SK-N-SH (cell line): ENCODE data around the gene ARHGAP26. TPM values are rescaled to one million over a fixed set of nuclear protein-coding genes. Genes with fewer than 3 reads are reported as not detected.

Experiments used
- CTCF ChIA-PET: fragments of 300-600, 350-600 bp; formaldehyde crosslinking; extraction: SDS; loops from one replicate; lab custom pipeline; 2021; lab: Yijun Ruan, JAX
- POLR2A ChIA-PET: fragments of 350-600 bp; sonication (Branson Sonifier 250); formaldehyde crosslinking; extraction: SDS; loops from one replicate; lab custom pipeline; 2020; ENCODE audit warnings: antibody characterized with exemption, inconsistent platforms; lab: Yijun Ruan, JAX
- DNase-seq: peaks from one replicate; pipeline ENCODE4 v3.0.0; 2012
- H2AFZ ChIP-seq: fragments of 200-600 bp; sonication (generic); 2 replicates; pipeline ENCODE4 v1.8.1; 2016; ENCODE audit warnings: antibody characterized with exemption, mild to moderate bottlenecking, low read depth
- H3F3A ChIP-seq: fragments of 200-600 bp; sonication (generic); replicated peaks from 2 replicates; pipeline ENCODE3; 2016; ENCODE audit warnings: antibody characterized with exemption, mild to moderate bottlenecking; ENCODE audit not compliant: insufficient read depth
- H3K27ac ChIP-seq, 2 experiments: fragments of 200-500 bp in 1 of 2; fragments of 200-600 bp in 1 of 2; sonication (Bioruptor generic) in 1 of 2; sonication (generic), shearing (Covaris generic) in 1 of 2; 2 replicates each; pipeline versions ENCODE4 v1.5.1 to v1.6.1; 2014 to 2016; ENCODE audit warnings: low read depth in 2 of 2, inconsistent platforms in 1 of 2, low read length in 1 of 2, mild to moderate bottlenecking in 1 of 2, mixed read lengths in 1 of 2
- H3K27me3 ChIP-seq: fragments of 200-600 bp; sonication (generic), shearing (Covaris generic); 2 replicates; pipeline ENCODE4 v1.6.1; 2016; ENCODE audit warnings: mixed run types; ENCODE audit not compliant: insufficient read depth
- H3K36me3 ChIP-seq, 2 experiments: fragments of 200-500 bp in 1 of 2; fragments of 200-600 bp in 1 of 2; sonication (Bioruptor generic) in 1 of 2; sonication (generic) in 1 of 2; replicated peaks in 1 of 2; 2 replicates each; pipeline versions ENCODE3 to v1.5.1; 2014 to 2016; ENCODE audit warnings: low read length in 1 of 2, mild to moderate bottlenecking in 1 of 2; ENCODE audit not compliant: insufficient read depth in 2 of 2, control insufficient read depth in 1 of 2
- H3K4me1 ChIP-seq, 2 experiments: fragments of 200-500 bp in 1 of 2; fragments of 200-600 bp in 1 of 2; sonication (Bioruptor generic) in 1 of 2; sonication (generic), shearing (Covaris generic) in 1 of 2; 2 replicates each; pipeline versions ENCODE4 v1.5.1 to v1.6.1; 2014 to 2016; ENCODE audit warnings: low read depth in 1 of 2, low read length in 1 of 2, mixed run types in 1 of 2; ENCODE audit not compliant: insufficient read depth in 2 of 2, control insufficient read depth in 1 of 2
- H3K4me2 ChIP-seq: fragments of 200-600 bp; sonication (generic), shearing (Covaris generic); 2 replicates; pipeline ENCODE4 v1.6.1; 2017; ENCODE audit warnings: mixed run types
- H3K4me3 ChIP-seq, 2 experiments: fragments of 200-500 bp in 1 of 2; fragments of 200-600 bp in 1 of 2; sonication (Bioruptor generic) in 1 of 2; sonication (generic), shearing (Covaris generic) in 1 of 2; 2 replicates each; pipeline versions ENCODE4 v1.5.1 to v1.8.1; 2014 to 2016; ENCODE audit warnings: low read depth in 2 of 2, inconsistent platforms in 1 of 2, low read length in 1 of 2, mild to moderate bottlenecking in 1 of 2, mixed read lengths in 1 of 2, moderate library complexity in 1 of 2
- H3K79me2 ChIP-seq: fragments of 200-600 bp; sonication (generic); 2 replicates; pipeline ENCODE4 v1.8.1; 2017; ENCODE audit warnings: mild to moderate bottlenecking; ENCODE audit not compliant: insufficient read depth
- H3K9ac ChIP-seq: fragments of 200-600 bp; sonication (generic); 2 replicates; pipeline ENCODE4 v1.6.1; 2017; ENCODE audit warnings: mixed run types
- H3K9me2 ChIP-seq: fragments of 200-600 bp; sonication (generic); 2 replicates; pipeline ENCODE4 v1.6.1; 2017; ENCODE audit warnings: mixed run types
- H3K9me3 ChIP-seq: fragments of 200-600 bp; sonication (generic); 2 replicates; pipeline ENCODE4 v1.6.1; 2017; ENCODE audit warnings: mixed run types, mild to moderate bottlenecking, moderate library complexity
- H4K20me1 ChIP-seq: fragments of 200-600 bp; sonication (generic); 2 replicates; pipeline ENCODE4 v1.6.1; 2017; ENCODE audit warnings: mild to moderate bottlenecking, mixed run types; ENCODE audit not compliant: insufficient read depth
- CHD2 ChIP-seq: fragments of 150-350 bp; IDR thresholded peaks from 2 replicates; pipeline ENCODE4 v1.6.1; 2018; ENCODE audit warnings: low read length; ENCODE audit not compliant: partially characterized antibody
- ELF1 ChIP-seq: IDR thresholded peaks from 2 replicates; pipeline ENCODE4 v1.4.0; 2012
- EP300 ChIP-seq, 2 experiments: IDR thresholded peaks; 2 replicates each; pipeline versions ENCODE4 v1.4.0 to v1.6.1; 2012; ENCODE audit warnings: borderline replicate concordance in 1 of 2, low read depth in 1 of 2, low read length in 1 of 2
- EZH2phosphoT487 ChIP-seq: fragments of 200-600 bp; sonication (generic); IDR thresholded peaks from 2 replicates; pipeline ENCODE4 v1.6.1; 2017; ENCODE audit warnings: low read depth, mixed run types, mild to moderate bottlenecking, antibody characterized with exemption, moderate library complexity, borderline replicate concordance
- FOSL2 ChIP-seq: IDR thresholded peaks from 2 replicates; pipeline ENCODE4 v1.4.0; 2012; ENCODE audit warnings: low read depth, mild to moderate bottlenecking, moderate library complexity, borderline replicate concordance
- FOXJ3 ChIP-seq: sonication (generic); formaldehyde crosslinking; IDR thresholded peaks from 2 replicates; pipeline ENCODE4 v1.5.1; 2020; ENCODE audit warnings: mild to moderate bottlenecking, missing genetic modification reagents
- IRF3 ChIP-seq: fragments of 150-350 bp; IDR thresholded peaks from 2 replicates; pipeline ENCODE4 v1.6.1; 2016; ENCODE audit warnings: mild to moderate bottlenecking, low read depth, low read length
- POLR2AphosphoS5 ChIP-seq: IDR thresholded peaks from 2 replicates; pipeline ENCODE4 v1.6.1; 2012; ENCODE audit warnings: low read depth, low read length
- RFX5 ChIP-seq: IDR thresholded peaks from 2 replicates; pipeline ENCODE4 v1.6.1; 2012; ENCODE audit warnings: mild to moderate bottlenecking, improper control_type of control experiment, low read length
- SIN3A ChIP-seq: IDR thresholded peaks from 2 replicates; pipeline ENCODE4 v1.6.1; 2012; ENCODE audit warnings: low read depth, mild to moderate bottlenecking, low read length, moderate library complexity, borderline replicate concordance
- SMC3 ChIP-seq: IDR thresholded peaks from 2 replicates; pipeline ENCODE4 v1.6.1; 2012; ENCODE audit warnings: low read depth, low read length, improper control_type of control experiment
- TCF12 ChIP-seq: IDR thresholded peaks from 2 replicates; pipeline ENCODE4 v1.4.0; 2012
- WGBS: methylation state at CpG from one replicate; pipeline ENCODE4 v1.1.6; 2017; ENCODE audit warnings: low lambda C conversion rate; 5-methylcytosine and 5-hydroxymethylcytosine counted together
- polyA plus RNA-seq, 3 experiments: library from polyadenylated mRNA; depleted of rRNA; stranded (reverse); fragments of >200 nt; gene quantifications; 2 replicates each; pipeline ENCODE4 v1.2.3, GENCODE V29; 2012
- TF ChIP-seq, protein P1 (sequence below): IDR thresholded peaks from 2 replicates; pipeline ENCODE4 v1.6.1; 2012; ENCODE audit warnings: mild to moderate bottlenecking, low read depth, low read length, moderate library complexity

Gene ARHGAP26
- polyA plus RNA-seq, 1 of the 3 experiments (the other 2 are of a cell fraction): 6.1 TPM

GRCh38 chr5:143102411-143102810 is 332.2 kb downstream of the ARHGAP26 start:
- H3K9me3 ChIP-seq: no peaks in the 10 kb centered on the region
- no peak overlapping the region for H3K4me2 ChIP-seq
- DNase-seq: no peak
- ChIA-PET POLR2A (no interaction called here), CTCF (interaction anchor here (1.1 kb wide), 1 partner anchor 866 kb away, joined by 3 read pairs; no protein-coding TSS in a partner anchor)
- peaks cover 0 to 14% of the 10 kb centered on the region in 2 experiments; a peak in 1 of 4 replicates for H3K4me1 ChIP-seq
- H4K20me1 ChIP-seq: no peaks in the 10 kb centered on the region
- no peak for TF ChIP-seq FOSL2
- TF ChIP-seq SIN3A: no peak
- TF ChIP-seq SMC3: no peak
- TF ChIP-seq ELF1: no peak
- no peak for TF ChIP-seq EP300 (IDR thresholded peaks at IDR 0.05; ENCODE audit: borderline replicate concordance in 1 of 2, low read depth in 1 of 2, low read length in 1 of 2)
- TF ChIP-seq IRF3: no peak
- no peak for TF ChIP-seq CHD2
- TF ChIP-seq, protein P1, sequence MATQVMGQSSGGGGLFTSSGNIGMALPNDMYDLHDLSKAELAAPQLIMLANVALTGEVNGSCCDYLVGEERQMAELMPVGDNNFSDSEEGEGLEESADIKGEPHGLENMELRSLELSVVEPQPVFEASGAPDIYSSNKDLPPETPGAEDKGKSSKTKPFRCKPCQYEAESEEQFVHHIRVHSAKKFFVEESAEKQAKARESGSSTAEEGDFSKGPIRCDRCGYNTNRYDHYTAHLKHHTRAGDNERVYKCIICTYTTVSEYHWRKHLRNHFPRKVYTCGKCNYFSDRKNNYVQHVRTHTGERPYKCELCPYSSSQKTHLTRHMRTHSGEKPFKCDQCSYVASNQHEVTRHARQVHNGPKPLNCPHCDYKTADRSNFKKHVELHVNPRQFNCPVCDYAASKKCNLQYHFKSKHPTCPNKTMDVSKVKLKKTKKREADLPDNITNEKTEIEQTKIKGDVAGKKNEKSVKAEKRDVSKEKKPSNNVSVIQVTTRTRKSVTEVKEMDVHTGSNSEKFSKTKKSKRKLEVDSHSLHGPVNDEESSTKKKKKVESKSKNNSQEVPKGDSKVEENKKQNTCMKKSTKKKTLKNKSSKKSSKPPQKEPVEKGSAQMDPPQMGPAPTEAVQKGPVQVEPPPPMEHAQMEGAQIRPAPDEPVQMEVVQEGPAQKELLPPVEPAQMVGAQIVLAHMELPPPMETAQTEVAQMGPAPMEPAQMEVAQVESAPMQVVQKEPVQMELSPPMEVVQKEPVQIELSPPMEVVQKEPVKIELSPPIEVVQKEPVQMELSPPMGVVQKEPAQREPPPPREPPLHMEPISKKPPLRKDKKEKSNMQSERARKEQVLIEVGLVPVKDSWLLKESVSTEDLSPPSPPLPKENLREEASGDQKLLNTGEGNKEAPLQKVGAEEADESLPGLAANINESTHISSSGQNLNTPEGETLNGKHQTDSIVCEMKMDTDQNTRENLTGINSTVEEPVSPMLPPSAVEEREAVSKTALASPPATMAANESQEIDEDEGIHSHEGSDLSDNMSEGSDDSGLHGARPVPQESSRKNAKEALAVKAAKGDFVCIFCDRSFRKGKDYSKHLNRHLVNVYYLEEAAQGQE: no peak
- no peak for TF ChIP-seq EZH2phosphoT487
- no peak for TF ChIP-seq POLR2AphosphoS5
- no peak for TF ChIP-seq TCF12
- TF ChIP-seq RFX5: no peak
- TF ChIP-seq FOXJ3 (CRISPR knock-in tag): no peak
- no peaks in the 10 kb centered on the region for H3K79me2 ChIP-seq
- H3K27ac ChIP-seq: no peak overlapping the region
- peaks cover 0 to 5% of the 10 kb centered on the region in 2 experiments for H3K36me3 ChIP-seq
- H2AFZ ChIP-seq: no peak overlapping the region
- H3K27me3 ChIP-seq: no peaks in the 10 kb centered on the region
- H3K9ac ChIP-seq: no peak overlapping the region
- WGBS: 92% methylated on average over 6 of the region's 6 CpGs
- no peak overlapping the region for H3K4me3 ChIP-seq
- no peaks in the 10 kb centered on the region for H3F3A ChIP-seq
- H3K9me2 ChIP-seq: no peaks in the 10 kb centered on the region
